ENCODE results near the gene KDM2B. TPM values are rescaled to one million over a fixed set of nuclear protein-coding genes. Genes with fewer than 3 reads are reported as not detected.

Gene KDM2B
- total and polyA plus RNA-seq, 11 donors, result 7.3 to 24.7 (median 10.3) TPM

GRCh38 chr12:121405211-121405610, 175.6 kb downstream of the KDM2B start:
- no peak overlapping the region for H3K4me3 ChIP-seq
- 97 to 100% (median 98%) methylated on average over 2 of the region's 2 CpGs for WGBS, 4 donors
- no peaks in the 10 kb centered on the region for H3K27me3 ChIP-seq
- ATAC-seq, result no peak
- intact Hi-C loops (cut with DNase I), result no loop called here
- TF ChIP-seq POLR2A (IDR thresholded peaks at IDR 0.05), result no peak
- DNase-seq, result no peak
- no peak overlapping the region for H3K27ac ChIP-seq
- peaks cover 0 to 24% (median 15%) of the 10 kb centered on the region in 12 donors for H3K4me1 ChIP-seq
- no peaks in the 10 kb centered on the region for H3K9me3 ChIP-seq
- H3K36me3 ChIP-seq, result peaks cover 0 to 62% (median 27%) of the 10 kb centered on the region in 9 donors

- TF ChIP-seq, protein P1, sequence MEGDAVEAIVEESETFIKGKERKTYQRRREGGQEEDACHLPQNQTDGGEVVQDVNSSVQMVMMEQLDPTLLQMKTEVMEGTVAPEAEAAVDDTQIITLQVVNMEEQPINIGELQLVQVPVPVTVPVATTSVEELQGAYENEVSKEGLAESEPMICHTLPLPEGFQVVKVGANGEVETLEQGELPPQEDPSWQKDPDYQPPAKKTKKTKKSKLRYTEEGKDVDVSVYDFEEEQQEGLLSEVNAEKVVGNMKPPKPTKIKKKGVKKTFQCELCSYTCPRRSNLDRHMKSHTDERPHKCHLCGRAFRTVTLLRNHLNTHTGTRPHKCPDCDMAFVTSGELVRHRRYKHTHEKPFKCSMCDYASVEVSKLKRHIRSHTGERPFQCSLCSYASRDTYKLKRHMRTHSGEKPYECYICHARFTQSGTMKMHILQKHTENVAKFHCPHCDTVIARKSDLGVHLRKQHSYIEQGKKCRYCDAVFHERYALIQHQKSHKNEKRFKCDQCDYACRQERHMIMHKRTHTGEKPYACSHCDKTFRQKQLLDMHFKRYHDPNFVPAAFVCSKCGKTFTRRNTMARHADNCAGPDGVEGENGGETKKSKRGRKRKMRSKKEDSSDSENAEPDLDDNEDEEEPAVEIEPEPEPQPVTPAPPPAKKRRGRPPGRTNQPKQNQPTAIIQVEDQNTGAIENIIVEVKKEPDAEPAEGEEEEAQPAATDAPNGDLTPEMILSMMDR (IDR thresholded peaks at IDR 0.05), result no peak
- no peak for TF ChIP-seq POLR2A (IDR thresholded peaks at IDR 0.05)
- intact Hi-C loops (cut with DNase I), result loop anchor here in 1 of 10 donors (5.0 kb wide), 1 partner anchor 52 kb away; the partner anchor contains the start of gene ANAPC5
- peaks cover 0 to 62% (median 27%) of the 10 kb centered on the region in 9 donors for H3K36me3 ChIP-seq
Measured at GRCh38 chr12:121404734-121405133, 176.1 kb downstream of the KDM2B start.

DNA sequence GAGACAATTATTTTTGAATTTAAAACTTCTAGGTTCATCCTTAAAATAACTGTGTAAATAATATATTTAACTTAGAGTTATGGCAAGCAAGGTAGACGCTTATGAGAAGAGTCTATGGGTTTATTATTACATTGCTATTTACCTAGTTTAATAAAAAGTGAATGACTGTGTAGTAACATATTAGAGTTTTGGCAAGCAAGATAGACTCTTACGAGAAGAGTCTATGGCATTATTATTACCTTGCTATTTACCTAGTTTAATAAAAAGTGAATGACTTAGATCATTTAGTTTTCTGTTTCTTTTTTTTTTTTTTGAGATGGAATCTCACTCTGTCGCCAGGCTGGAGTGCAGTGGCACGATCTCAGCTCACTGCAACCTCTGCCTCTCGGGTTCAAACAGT, 177.1 kb downstream of the KDM2B start:
- 95 to 97% (median 96%) methylated on average over 5 of the region's 5 CpGs for whole genome bisulfite sequencing, 4 donors

More at GRCh38 chr12:121404734-121405133, 176.1 kb downstream of the KDM2B start:
- no peak for DNase-seq
- Histone ChIP-seq H3K9me3 (no peaks in the 10 kb centered on the region), H3K27me3 (no peaks in the 10 kb centered on the region), H3K4me3 (no peak overlapping the region), H3K27ac (no peak overlapping the region), H3K4me1 (peaks cover 0 to 24% (median 15%) of the 10 kb centered on the region in 12 donors)
- no peak for ATAC-seq
- WGBS, 4 donors, result 94 to 100% (median 98%) methylated on average over 1 of the region's 1 CpG

DNA sequence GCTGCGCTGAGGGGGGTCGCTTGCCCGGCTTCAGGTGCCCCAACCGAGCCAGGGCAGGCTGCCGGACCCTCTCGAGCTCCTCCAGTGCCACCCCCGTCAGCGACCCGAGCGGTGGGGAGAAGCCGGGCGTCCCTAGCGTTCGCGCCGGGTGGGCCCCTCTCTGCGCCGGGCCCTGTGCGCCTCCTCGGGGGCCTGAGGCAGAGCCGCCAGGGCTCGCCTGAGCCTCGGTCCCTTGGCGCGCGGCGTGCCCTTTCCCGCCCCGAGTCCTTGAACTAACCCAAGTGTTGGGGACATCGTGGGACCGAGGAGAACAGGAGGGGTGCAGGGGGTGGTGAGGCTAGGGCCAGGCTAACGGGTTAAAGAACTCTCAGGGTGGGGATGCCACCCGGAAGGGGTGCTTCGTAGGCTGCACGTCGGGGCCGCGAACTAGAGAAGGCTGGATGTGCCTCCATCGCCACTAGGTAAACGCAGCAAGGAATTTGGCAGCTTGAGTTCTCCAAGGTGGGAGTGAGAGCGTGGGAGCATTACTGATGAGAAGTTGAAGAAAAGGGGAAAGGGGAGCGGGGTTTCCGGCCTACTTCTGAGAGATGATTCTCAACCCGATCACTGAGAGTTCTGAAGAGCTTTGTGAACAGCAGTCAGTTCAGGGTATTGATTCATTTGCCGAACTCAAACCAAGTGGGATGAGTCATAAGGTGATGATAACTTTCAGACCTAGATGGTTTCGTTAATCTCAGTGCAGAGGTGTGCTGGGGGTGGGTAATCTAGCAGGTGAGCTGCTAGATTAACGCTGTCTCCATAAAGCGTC, 180.3 kb downstream of the KDM2B start:
- H3K4me3 ChIP-seq, result peak overlapping the region; percentile 77 to 100 (median 94)
- ATAC-seq, result peak; percentile 4 to 66 (median 52)
- H3K9me3 ChIP-seq, result no peaks in the 10 kb centered on the region
- intact Hi-C loops (cut with DNase I), result loop anchor here in 4 of 10 donors (1.0 to 5.0 kb wide), 3 partner anchors 48 kb away; partner anchors contain the start of gene ANAPC5 (in 4 of the 4)
- no peaks in the 10 kb centered on the region for H3K27me3 ChIP-seq
- peak overlapping the region; percentile 70 to 95 (median 92) for H3K27ac ChIP-seq
- peaks cover 0 to 36% (median 24%) of the 10 kb centered on the region in 12 donors for H3K4me1 ChIP-seq
- DNase-seq, result peak in 4 of 5 donors; percentile 35 to 72 (median 42)
- 2 to 6% (median 2%) methylated on average over 20 to 48 of the region's 48 CpGs for WGBS, 4 donors
- peaks cover 0 to 25% (median 15%) of the 10 kb centered on the region in 9 donors for H3K36me3 ChIP-seq
- TF ChIP-seq POLR2A (IDR thresholded peaks at IDR 0.05), result no peak
- TF ChIP-seq, protein P1 (IDR thresholded peaks at IDR 0.05), result no peak

More for the DNA sequence above, 177.1 kb downstream of the KDM2B start:
- peaks cover 0 to 31% (median 21%) of the 10 kb centered on the region in 12 donors for H3K4me1 ChIP-seq
- DNase-seq (no peak), ATAC-seq (no peak)
- no peak for TF ChIP-seq POLR2A (IDR thresholded peaks at IDR 0.05)
- TF ChIP-seq, protein P1 (IDR thresholded peaks at IDR 0.05), result no peak
- H3K27ac ChIP-seq, result no peak overlapping the region
- H3K9me3 ChIP-seq, result no peaks in the 10 kb centered on the region
- peaks cover 0 to 54% (median 27%) of the 10 kb centered on the region in 9 donors for H3K36me3 ChIP-seq
- no peak overlapping the region for H3K4me3 ChIP-seq
- no peaks in the 10 kb centered on the region for H3K27me3 ChIP-seq
- intact Hi-C loops (cut with DNase I), result loop anchor here in 1 of 10 donors (5.0 kb wide), 1 partner anchor 51 kb away; the partner anchor contains the start of gene ANAPC5
